ENCODE data around the gene GATA3.
"Not testable (repeated sequence)": the region's sequence is repeated elsewhere in the genome, so short reads cannot be mapped to it uniquely, and the experiment has no call there.

Gene GATA3
- total RNA-seq = 0 to 0.77 (median 0) reads per million in 17 experiments

DNA sequence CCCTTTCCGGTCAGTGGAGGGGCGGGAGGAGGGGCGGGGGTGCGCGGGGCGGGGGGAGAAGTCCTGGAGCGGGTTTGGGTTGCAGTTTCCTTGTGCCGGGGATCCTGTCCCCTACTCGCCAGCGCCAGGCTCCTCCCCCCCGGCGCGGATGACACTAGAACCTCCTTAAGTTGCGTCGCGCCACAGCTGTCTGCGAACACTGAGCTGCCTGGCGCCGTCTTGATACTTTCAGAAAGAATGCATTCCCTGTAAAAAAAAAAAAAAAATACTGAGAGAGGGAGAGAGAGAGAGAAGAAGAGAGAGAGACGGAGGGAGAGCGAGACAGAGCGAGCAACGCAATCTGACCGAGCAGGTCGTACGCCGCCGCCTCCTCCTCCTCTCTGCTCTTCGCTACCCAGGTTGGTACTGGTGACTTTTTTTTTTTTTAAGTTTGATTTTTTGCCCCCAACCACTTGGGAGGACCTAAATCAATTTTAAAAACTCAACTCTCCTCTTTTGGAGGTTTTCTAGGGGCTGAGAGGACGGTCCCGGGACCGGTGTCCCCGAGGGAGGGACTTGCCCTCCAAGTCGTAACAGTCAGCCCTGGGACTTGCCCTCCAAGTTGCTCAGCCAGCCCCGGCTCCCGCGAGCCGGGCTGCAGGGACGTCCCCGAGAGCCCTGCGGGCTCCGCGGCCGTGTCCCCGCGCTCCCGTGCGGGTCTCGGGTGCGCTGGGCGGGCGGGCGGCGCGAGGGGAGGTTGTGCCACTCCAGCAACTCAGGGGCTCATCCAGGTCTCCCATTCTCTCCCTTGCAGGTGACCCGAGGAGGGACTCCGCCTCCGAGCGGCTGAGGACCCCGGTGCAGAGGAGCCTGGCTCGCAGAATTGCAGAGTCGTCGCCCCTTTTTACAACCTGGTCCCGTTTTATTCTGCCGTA is at the start of gene GATA3:
TSS of gene GATA3 (plus strand) at position 195 of the 914 bp plus-strand sequence. CDS start 968 bp downstream, outside the sequence.
- DNase-seq = peak; percentile 41 to 69 (median 57)

DNA sequence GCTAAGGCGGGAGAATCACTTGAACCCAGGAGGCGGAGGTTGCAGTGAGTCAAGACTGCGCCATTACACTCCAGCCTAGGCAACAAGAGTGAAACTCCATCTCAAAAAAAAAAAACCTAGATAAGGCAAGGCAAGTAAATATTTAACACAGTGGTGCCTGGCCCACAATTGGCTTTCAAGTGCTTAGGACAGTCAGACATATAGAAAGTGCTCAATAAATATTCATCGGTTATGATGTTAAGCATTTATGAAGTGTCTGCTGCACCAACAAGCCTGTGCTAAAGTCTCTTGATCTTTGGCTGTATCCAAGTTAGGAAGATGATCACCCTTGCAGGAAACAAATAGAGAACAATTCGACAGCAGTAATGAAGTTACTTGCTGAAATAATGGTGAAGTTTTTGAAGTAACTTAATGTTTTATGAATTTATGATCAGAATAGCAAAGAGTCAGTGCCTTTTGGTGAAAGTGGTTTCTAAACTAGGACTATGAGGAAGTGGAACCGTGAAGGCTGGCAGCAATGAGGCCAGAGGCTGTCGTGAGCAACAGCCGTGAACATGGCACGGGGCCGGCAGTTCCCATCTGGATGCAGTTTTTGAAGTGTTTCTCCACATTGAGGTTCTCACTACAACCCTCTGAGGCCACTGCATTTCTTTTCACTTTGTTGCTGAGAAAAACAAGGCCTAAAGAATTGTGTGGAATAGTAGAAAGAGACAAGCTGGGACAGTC is 48.1 kb upstream of the GATA3 start:
- DNase-seq = peak; percentile 29 to 60 (median 46)

DNA sequence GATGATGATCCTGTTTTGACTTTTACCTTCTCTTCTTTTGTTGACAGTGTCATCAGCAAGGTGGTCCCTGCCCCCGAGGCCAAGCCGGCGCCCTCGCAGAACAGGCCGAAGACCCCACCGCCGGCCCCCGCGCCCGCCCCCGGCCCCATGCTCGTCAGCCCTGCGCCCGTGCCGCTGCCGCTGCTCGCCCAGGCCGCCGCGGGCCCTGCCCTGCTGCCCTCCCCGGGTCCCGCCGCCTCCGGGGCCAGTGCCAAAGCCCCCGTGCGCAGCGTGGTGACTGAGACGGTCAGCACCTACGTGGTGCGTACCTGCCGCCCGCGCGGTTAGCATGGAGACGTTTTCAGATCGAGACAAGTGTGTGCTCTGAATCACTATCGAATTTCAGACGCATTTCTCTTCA is 45.5 kb upstream of the GATA3 start:
- no peak for DNase-seq

DNA sequence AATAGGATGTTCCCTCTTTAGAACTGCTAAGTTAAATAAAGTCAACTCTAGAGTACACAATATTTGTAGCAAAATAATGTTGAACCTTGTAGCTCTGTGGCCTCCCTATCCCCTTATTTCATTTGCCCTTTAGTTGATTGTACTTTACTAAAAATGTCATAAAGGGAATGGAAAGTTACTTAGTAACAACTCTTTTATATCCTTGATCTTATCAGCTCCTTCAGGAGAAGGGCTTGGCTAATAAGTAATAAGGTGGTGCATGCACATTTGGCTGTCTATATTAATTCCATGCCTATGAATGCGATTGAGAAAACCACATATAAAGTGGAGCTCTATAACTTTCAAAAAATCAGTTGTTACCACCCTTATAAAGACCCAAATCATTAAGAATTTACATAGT is 41.5 kb upstream of the GATA3 start:
- DNase-seq = no peak

DNA sequence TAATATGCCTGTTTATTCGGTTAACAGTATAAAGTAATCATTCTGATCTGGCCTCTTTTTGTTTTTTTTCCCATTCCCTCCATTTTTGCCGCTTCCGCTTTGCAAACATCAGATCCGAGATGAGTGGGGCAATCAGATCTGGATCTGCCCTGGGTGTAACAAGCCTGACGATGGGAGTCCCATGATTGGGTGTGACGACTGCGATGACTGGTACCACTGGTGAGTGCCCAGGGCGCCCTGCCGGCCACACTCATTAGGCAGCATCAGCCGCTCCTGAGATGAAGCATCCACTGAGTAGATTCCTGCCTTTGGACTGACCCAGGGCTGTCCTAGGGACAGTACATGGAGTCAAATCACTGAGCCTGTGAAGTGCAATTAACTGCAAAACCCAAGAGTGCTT is 40.9 kb upstream of the GATA3 start:
- DNase-seq = no peak

DNA sequence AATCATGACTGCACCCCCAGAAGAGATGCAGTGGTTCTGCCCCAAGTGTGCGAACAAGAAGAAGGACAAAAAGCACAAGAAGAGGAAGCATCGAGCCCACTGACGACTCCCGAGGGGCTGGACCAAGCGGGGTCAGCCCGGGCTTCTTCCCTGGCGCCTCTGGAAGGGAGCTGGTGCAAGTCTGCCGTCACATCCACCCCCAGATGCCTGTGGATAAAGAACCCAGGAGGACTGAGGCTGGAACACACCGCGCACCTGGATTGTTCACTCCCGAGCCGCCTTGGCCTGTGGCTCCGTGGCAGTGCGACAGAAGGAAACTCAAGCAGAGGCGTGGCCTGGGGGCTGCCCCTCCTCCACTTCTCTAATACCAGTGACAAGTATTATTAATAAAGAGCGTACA is 39.8 kb upstream of the GATA3 start:
- no peak for DNase-seq

DNA sequence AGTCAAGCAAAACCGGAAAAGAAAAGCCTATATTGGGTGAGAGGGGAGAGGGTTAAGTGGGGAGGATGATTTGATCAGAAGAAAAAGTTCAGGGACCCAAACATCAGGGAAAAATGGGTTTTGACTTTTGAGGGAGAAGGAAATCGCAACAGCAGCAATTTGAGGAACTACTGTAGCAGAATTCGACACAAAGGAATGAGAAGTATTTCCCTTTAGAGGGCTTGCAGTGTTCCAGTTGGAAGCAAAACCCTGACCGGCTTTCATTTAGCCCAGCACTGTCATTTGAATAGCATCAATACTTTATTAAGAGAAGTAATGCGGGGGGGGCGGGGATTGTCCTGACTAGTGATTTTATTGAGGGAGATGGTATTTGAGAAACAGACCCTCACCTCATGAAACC is 37.2 kb upstream of the GATA3 start:
- DNase-seq = no peak

DNA sequence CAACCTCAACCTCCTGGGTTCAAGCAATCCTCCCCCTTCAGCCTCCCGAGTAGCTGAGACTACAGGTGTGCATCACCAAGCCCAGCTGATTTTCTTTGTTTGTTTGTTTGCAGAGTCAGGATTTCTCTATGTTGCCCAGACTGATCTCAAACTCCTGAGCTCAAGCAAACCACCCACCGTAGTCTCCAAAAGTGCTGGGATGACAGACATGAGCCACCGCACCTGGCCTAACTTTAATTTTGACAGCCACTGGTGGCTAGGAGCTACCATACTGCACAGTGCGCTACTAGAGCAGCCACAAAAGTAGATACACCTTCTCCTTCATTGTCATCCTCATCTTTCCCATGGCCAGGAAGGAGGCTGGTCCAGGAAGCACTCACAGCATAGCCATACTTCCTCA is 31.2 kb upstream of the GATA3 start:
- no peak for DNase-seq

DNA sequence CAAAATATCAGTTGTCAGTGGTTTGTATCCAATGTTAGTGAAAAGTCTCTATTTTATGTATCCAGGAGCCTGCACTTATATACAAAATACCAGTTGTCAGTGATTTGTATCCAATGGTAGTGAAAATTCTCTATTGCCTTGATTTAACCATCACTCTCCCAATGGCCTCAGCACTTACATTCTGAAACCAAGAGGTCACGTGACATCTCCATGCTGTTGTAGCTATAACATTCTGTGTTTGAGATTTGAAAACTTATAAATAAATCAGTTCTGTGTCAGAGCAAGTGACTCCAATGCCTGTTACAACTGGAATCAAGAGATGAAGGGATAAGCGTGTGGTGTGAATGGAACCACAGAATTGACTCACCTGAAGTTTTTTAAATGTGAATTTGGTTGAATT is 30.6 kb upstream of the GATA3 start:
- DNase-seq = no peak

DNA sequence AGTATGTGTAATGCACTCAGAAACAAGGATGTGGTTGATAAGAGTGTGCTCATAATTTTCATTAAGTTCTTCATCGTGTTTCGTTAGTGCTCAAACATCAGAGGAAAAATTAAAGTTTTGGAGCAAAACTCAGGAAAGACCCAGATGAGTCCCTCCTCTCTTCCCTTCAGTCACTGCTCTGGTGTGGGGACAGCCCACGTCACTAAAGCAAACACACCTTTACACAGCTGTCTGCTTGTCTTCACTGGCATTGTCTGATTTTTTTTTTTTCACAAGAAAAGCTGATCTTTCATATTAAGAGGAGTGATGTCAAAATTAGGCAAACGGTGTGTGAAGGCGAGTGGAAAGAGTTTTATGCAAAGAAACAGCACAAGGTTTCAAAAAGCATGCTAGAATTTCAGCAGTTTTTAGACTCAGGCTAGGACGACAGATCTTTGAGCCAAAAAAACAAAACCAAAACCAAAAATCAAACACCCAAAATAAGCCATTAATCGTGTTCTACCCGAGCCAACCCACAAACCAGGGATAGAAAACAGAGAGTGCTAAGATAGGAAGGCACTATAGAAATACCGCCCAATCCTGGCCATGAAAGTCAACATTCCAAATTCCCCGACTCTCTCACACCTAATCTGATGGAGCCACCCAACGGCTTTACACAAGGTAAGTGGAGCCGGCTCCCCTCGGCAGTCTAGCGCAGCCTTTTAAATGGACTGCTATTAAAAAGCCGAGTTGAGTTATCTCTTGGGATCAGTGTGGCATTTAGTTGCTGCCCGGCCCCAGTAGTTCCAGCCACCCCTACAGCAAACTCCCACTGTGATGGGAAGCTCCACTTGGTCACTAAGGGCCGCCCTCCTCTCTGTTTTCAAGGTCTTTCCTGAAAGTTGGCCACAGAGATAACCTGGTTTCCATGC is 27.9 kb upstream of the GATA3 start:
- no peak for DNase-seq

DNA sequence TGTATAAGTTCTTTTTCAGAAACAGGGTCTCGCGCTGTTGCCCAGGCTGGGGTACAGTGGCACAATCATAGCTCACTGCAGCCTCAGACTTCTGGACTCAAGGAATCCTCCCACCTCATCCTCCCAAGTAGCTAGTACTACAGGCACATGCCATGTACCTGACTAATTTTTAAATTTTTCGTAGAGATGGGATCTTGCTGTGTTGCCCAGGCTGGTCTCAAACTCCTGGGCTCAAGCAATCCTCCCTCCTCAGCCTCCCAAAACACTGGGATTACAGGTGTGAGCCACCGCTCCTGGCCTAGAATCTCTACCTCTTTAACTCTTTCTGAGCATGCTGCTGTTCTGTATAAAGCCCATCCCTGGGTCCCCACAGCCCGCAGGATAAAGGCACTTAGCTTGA is 23.3 kb upstream of the GATA3 start:
- DNase-seq = not testable (repeated sequence)

DNA sequence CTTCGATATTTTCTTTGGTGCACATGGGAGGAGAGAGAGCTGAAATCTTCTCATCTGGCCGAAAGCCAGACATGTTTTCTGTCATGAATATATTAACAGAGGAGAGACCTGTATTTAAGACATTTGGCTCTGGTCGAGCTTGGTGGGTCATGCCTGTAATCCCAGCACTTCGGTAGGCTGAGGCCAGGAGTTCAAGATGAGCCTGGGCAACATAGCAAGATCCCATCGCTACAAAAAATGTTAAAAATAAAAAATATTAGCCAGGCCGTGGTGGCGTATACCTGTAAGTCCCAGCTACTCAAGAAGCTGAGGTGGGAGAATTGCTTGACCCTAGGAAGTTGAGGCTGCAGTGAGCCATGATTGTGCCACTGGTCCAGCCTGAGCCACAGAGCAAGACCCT is 21.9 kb upstream of the GATA3 start:
- DNase-seq = no peak

DNA sequence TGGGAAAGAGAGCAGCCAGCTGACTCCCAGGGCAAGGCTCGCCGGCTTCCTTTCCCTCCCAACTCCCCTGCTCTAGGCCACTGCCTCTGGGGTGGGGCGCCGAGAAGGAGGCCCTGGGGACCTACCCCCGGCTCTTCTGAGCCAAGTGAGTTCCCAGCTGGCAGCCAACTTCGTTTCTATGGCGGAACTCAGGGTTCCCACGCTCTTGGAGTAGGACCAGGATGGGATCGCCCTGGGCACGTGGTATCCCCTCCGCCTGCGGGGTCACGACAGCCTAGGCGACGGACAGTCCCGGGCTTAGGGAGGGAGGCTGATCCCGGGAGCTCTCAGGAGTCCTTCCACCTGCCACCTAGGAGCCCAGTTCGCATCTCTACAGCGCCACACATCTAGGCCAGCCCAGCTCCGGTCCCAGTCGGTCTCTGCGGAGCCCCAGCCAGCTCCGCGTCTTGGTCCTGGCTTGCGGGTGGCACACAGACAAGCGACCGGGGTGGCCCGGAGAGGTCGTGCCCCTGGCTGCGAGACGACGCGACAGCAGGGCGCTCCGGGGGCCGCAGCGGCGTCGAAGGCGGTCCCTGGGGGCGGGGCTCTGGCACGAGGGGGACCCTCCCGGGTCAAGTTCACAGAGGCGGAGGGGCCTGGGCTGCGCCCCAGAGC is 20.5 kb upstream of the GATA3 start:
- no peak for DNase-seq

DNA sequence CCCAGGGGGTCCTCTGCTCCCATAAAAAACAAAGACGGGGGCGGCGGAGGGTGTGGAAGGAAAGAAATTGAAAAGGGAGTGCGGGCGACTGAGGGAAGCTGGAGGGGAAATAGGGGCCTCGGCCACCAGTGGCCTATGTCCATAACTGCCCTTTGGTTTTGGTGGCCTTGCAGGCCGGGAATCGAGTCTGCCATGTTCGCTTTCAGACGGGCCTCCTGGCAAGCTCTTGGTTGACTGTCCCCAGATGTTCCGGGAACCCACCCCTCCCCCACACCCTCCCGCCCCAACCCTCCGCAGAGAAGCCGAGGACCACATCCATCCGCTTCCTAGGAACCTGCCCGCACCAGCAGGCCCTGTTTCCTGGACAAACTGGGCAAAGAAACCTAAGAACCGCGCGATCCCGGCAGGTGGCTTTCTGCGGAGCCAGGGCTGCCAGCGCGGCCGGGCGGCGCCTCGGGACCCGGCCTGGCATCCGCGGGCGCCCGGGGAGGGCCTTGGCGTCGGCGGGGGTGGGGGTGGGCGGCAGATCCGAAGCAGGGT is 20.0 kb upstream of the GATA3 start:
- no peak for DNase-seq

DNA sequence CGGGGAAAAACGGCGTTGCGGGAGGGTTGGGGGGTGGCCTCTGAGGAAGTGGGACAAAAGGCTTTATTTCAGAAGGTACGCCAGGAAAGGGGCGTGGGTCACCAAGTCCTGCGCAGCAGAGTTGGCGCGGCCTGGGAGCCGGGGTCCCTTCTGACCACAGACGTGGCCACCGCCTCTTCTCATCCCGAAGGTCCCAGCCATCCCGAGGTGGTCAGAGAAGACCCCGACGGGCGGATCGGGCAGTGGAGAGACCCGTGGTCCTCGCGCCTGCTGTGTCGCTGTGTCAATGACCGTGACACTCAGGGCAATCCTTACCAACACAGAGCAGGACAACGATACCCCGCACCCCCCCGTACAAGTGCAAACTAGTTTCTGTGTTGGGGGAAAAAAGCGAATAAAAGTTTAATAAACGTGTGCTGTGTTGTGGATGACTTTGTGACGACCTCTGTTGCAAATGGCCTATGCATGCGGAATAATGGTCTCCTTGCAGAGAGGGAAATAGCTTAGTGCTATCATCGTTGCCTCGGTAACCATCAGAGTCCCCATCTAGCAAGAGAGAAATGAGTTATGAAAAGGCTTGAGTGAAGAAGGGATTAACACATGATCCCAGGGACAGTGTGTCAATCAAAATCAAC is 19.4 kb upstream of the GATA3 start:
- DNase-seq = no peak

DNA sequence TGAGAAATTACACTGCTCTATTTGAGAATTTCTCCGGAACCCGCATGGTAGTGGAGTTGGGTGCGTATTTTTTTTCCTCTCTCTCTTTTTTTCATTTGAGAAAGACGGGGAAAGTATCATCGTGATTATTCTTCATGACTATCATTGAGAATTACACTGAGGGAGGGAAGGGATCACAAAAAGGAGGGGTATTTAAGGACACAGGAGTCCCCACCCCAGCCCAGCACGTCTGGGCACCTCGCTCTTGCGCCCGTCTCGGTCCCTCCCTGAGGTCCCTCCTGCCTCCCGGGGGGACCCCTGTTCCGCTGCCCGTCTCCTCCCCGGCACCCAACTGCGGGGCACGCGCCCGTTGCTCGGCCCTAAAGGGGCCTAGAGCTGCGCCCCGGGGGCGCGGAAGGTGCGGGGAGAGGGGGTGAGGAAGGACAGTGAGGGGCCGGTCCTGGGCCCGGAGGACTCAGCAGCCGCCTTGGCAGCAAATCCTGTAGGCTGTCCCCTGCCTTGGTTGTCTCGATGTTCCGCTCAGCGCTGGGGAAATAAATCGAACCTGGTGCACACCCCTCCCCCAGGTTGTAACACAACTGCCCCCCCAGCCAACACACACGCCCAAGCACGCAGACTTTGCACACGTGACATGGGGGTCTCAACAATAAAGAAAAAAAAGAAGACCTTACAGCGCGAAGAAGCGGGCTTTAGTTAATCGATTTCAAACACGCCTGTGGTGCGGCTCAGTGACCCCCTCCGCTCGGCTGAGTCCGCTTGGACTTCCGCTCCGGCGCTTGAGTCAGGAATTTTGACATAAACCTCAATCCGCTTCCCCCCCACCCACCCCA is 18.6 kb upstream of the GATA3 start:
- DNase-seq = no peak

DNA sequence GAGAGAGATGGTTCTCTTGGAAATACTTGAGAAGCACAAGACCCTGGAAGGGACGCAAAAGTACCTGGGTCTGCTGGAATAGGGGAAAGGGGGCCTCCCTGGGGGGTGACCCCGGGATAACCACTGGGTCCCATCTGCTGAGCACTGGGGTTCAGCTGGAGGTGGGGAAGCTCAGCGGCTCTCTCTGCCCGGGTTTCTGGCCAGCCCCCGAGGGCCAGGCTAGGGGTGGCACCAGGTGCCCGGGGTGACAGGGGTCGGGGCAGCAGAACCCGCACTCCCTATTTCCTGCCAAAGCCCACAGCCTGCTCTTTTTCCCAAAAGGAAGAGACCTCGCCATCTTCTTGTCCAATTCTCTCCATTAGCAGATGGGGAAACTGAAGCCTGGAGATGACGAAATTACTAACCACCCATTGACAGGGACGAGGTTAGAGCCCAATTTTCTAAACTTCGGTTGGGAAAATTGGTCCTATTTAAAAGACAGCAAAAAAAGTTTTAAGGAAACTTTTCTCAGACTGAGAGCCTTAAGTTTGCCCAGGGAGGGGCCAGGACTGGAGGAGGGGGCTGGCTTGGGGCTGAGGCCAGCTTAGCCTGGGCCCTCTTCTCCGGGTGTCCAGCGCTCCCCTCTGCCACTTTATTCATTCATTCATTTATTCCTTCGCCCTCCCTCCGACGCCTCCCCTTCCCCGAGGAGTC is 17.8 kb upstream of the GATA3 start:
- no peak for DNase-seq

DNA sequence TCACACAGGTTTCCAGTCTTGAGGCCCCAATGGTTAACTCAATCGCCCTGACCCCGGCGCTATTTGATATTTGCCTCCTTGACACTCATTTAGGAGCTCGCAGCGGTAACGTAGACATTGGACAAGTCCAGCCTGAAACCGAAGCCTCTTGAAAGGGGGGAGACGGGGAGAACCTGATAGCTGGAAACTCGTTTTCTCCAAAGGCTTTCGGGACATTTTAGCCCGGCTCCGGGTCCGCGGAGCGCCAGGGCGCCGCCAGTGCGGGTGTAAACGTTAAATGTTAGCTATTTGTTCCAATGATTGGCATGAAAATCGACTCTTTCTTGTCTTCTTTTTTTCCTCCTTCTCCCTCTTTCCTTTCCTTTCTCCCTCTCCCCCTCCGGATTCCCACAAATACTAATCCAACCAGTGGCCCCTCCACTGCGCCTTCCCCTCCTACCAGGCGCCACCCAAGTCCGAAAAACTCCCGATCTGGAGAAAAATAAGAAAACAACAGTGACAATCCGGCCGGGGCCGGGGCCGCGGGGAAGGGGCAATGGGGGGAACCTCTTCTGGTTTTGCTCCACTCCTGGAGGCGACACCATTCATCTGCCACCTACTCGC is 17.2 kb upstream of the GATA3 start:
- no peak for DNase-seq

Data from suppressor macrophage (primary cell).